HG03354 (cell line): ENCODE results near the gene CFAP92.

ENCODE experiments used
- ATAC-seq: cut with Tn5 transposase; IDR thresholded peaks from one replicate; pipeline ENCODE4 v1.9.1; 2021; ENCODE audit warnings: mild to moderate bottlenecking; ENCODE audit not compliant: unreplicated experiment, poor library complexity, severe bottlenecking

The CFAP92 gene

GRCh38 chr3:128992926-128993460, 883 bp downstream of the CFAP92 start:
- ATAC-seq: no peak

GRCh38 chr3:128991355-128991895, 2.5 kb downstream of the CFAP92 start:
- no peak for ATAC-seq

- ATAC-seq: no peak
Observed at GRCh38 chr3:128988286-128988685, 5.6 kb downstream of the CFAP92 start.

GRCh38 chr3:128987302-128988100, 6.4 kb downstream of the CFAP92 start:
- ATAC-seq: no peak

- no peak for ATAC-seq
Observed at GRCh38 chr3:128984596-128984995, 9.3 kb downstream of the CFAP92 start.

- no peak for ATAC-seq
Observed at GRCh38 chr3:128983293-128984069, 10.4 kb downstream of the CFAP92 start.

- no peak for ATAC-seq
Observed at GRCh38 chr3:128975276-128975675, 18.6 kb downstream of the CFAP92 start.

GRCh38 chr3:128973988-128974564, 19.8 kb downstream of the CFAP92 start:
- ATAC-seq: no peak

- no peak for ATAC-seq
Observed at GRCh38 chr3:128971421-128972100, 22.3 kb downstream of the CFAP92 start.

GRCh38 chr3:128970740-128971047, 23.2 kb downstream of the CFAP92 start:
- no peak for ATAC-seq

GRCh38 chr3:128969993-128970739, 23.7 kb downstream of the CFAP92 start:
- no peak for ATAC-seq

GRCh38 chr3:128967748-128968355, 26.0 kb downstream of the CFAP92 start:
- ATAC-seq: no peak

- no peak for ATAC-seq
Observed at GRCh38 chr3:128965818-128966217, 28.1 kb downstream of the CFAP92 start.

GRCh38 chr3:128965280-128965679, 28.6 kb downstream of the CFAP92 start:
- ATAC-seq: no peak

GRCh38 chr3:128956440-128956839, 37.4 kb downstream of the CFAP92 start:
- no peak for ATAC-seq

- ATAC-seq: no peak
Observed at GRCh38 chr3:128950223-128950938, 43.5 kb downstream of the CFAP92 start.

- ATAC-seq: no peak
Observed at GRCh38 chr3:128949158-128949557, 44.7 kb downstream of the CFAP92 start.

- no peak for ATAC-seq
Observed at GRCh38 chr3:128946411-128946810, 47.5 kb downstream of the CFAP92 start.
